GM20431 (cell line): ENCODE results near the gene CD2.

Experiments
- in situ Hi-C: fragments of 300-500 bp; cut with MseI, MboI; formaldehyde crosslinking; loops from one replicate; pipeline ENCODE4 v1.15.0; 2020; ENCODE audit warnings: low sequenced_read_pairs; ENCODE audit not compliant: unreplicated experiment

Gene CD2

DNA sequence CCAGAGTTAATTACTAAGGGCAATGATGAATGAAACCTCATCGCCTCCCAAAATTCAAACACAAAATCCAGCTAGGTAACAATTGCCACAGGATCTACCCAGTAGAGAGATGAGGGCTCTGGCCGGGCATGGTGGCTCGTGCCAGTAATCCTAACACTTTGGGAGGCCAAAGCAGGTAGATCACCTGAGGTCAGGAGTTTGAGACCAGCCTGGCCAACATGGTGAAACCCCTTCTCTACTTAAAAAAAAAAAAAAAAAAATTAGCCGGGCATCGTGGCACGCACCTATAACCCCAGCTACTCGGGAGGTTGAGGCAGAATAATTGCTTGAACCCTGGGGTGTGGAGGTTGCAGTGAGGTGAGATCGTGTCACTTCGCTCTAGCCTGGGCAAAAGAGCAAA, 15.8 kb downstream of the CD2 start:
- in situ Hi-C loops: no loop called here

DNA sequence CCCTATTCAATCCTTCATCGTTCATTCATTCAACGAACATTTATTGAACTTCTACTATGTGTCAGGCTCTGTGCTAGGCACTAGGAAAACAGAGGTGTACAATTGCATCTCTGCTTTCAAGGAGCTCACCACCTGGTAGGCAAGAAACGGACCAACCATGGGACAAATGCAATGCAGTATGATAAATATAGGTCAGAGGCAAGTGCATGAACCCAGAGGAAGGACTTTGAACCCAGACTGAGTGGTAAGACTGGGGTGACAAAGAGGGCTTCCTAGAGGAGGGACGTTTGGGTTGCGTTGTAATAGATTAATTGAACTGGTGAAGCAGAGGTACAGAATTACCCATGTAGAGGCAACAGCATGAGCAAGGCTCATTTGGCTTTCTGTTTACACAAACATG, 16.4 kb downstream of the CD2 start:
- in situ Hi-C loops: no loop called here

DNA sequence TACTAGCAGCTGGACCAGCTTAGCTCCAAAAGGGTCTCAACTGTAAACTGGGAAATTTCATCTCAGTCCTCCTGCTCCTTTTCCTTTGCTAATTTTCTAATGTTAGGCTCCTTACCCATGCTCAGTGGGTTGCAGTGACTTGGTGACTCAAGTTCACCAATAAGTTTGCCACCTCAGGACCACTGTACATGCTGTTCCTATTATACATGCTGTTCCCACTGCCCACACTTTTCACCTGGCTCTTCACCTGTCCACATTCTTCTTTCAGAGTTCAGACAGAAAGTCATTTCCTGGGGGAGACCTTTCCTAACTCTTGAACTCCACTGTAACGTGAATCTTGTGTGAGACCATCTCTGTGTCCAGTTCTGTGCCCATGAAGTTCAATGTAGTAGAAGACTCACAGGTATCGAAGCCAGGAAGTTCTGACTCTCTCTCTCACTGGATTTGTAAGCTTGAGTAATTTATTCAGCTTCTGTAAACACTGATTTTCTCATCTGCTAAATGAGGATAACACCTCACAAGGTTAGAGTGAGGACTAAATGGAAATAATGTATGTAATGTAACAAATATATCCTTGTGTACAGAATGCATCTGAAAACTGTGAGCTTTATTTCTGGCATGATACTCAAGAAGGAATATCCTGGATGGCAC, 17.9 kb downstream of the CD2 start:
- in situ Hi-C loops: no loop called here

DNA sequence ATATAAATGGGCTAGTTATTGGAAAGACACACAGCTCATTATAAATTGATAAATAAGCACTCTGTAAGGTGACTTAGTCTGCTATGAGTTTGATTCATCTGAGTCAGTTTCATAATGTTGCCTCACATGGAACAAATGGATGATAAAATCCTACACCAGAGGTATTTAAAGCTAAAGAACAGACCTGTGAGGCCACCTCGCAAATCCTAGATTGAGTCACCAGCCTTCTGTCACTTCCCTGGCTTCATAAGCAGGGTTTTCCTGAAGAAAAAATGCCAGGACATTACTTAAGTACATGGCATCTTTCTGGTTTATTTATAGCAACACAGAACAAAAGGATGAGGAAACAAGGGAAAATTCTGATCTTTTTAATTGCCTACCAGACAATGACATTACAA, 18.4 kb downstream of the CD2 start:
- in situ Hi-C loops: no loop called here

DNA sequence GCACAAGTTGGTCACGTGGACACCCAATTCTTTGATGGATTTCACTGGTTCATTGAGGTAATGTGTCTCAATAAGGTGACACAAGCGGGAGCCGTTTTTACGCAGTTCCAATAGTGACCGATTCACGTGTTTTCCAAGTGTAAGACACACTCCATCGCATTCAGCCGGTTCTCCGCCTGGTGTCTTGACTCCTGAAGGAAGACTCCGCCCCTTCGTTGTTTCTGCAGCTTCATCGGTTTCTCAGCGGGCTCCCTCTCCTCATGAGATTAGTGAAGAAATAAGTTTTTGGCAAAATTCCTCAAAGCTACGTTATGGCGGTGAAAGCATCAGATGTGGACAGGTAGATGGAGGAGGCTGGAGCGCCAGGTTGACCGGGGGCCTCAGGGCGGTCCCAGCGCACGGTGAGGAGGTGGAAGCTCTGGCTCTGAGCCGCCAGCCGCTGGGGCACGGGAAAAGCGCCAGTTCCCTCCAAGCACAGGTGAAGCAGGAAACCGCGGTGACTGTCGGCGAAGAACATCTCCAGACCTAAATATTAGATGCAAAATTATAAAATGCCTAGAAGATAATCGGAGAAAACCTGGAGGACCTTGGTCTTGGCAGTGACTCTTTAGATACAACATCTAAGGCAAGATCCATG, 21.0 kb downstream of the CD2 start:
- in situ Hi-C loops: no loop called here

DNA sequence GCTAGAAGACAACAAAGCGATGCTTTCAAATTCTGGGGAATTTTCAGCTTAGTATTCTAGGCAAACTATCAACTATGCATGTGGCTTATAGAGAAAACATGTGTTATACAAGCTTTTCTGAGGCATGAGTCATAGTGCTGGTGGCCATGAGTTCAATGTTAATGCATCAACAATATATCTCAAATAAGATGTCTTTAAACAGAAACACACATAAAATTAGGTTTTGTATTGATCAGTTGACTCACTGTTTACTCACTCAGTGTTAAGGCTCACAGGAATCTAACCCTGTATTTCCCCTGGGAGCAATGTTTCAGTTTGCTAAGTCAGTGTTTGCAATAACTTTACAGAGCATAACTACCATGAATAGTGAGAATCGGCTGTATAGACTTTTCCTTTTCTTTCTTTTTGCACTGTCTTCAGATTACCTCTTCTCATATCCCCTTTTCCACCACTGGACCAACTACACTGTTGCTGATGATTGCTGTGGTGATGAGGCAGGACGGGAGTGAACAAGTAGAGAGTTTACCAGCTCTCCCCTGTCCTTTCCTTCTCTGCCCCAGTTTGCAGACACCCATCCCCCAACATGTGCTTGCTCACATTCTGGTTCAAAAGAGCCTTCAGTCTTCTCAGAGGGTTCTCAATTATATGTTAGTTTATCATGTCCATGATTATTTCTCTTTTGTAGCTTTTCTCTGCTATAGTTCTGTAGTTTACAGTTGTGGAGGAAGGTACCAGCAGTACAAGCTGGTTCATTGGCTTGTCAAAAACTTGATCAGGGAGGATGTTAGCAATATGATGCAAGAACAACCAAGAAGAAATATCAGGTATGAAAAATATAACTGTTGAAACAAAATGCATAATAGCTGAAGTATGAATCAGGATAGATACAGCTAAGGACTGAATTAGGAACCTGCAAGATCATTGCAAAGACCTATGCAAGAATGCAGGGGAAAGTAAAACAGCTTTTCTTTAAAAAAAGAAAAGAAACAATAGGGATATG, 23.9 kb downstream of the CD2 start:
- in situ Hi-C loops: no loop called here

DNA sequence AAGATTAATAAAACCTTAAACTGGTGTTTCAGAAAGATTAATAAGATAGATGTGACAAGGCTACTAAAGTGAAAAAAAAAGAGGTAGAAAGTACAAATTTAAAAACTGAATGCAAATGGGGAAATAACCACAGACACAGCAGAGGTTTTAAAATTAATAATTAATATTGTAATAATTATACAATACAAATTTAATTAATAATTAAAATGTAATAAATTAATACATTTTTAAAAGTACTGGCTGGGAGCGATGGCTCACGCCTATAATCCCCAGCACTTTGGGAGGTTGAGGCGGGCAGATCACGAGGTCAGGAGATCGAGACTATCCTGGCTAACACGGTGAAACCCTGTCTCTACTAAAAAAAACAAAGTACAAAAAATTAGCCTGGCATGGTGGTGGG, 26.8 kb downstream of the CD2 start:
- in situ Hi-C loops: no loop called here

DNA sequence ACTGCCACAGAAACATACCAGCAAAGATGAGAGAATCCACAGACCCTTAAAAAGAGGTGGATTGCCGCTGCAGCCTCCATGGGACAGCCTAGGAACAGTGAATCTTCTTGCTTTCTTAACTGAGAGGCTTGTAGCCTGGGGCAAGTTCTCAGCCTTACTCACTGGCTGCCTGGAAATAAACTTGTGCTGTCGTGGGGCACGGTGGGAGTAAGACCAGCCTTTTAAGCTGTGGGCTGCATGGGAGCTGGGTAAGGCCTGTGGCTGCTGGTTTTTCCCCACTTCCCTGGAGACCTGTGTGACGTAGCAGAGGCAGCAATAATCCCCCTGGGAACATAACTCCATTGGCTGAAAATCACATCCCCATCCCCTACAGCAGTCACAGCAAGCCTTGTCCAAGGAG, 30.8 kb downstream of the CD2 start:
- in situ Hi-C loops: no loop called here

DNA sequence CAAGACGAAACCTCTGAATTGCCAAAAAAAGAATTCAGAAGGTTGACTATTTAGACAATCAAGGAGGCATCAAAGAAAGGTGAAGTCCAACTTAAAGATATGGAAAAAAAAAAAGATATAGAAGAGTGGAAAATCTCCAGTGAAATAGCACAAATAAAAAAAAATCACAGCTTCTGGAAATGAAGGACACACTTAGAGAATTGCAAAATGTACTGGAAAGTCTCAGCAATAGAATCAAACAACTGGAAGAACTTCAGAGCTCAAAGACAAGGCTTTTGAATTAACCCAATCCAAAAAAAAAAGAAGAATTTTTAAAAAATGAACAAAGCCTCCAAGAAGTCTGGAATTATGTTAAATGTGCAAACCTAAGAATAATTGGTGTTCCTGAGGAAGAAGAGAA, 31.8 kb downstream of the CD2 start:
- in situ Hi-C loops: no loop called here

DNA sequence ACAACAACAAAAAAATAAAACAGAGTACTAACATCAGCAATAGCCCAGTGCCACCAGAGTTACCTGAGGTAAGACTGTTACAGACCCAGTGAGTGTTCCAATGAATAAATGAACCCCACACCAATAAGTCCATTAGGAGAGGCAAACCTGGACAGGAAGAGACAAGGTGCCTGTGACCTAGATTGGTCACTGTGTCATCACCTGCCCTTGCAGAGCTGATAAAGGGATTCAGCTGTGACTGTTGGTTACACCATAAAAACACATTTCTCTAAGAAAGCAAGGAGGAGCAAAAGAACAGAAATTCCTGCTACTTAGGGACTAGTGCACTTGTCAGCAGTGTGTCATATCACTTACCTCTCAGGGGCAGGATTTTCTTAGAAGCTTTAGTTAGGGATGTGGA, 37.5 kb downstream of the CD2 start:
- in situ Hi-C loops: no loop called here

DNA sequence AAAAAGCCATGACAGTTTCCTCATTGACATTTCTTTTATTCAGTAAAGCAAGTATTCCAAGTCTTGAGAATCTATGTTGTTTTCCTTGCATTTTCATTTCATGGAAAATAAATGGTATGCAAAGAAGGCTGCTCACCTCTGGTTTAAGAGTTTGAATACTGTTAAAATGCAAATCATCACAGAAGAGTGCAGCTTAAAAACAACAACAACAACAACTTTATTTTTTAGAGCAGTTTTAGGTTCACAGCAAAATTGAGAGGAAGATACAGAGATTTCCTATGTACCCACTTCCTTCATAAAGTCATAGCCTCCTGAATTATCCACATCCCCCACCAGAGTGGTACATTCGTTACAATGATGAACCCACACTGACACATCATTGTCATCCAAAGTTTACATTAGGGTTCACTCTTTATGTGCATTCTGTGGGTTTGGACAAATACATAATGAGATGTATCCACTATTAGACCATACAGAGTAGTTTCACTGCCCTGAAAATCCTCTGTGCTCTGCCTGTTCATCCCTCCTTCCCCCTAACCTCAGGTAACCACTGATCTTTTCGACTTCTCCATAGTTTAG, 39.2 kb downstream of the CD2 start:
- in situ Hi-C loops: no loop called here

DNA sequence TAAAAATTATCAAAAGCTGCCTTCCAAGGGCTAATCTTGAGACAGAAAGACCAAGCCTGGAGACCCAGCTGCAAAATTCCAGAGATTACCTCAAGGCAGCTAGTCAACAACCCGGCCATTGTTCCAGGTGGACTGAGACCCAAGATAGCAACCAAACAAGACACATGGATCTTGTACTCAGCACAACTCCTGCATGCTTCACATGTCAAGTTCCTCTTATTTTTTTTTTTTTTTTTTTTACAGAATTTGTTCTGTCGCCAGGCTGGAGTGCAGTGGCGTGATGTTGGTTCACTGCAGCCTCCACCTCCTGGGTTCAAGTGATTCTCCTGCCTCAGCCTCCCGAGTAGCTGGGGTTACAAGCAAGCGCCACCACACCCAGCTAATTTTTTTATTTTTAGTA, 40.1 kb downstream of the CD2 start:
- in situ Hi-C loops: no loop called here

DNA sequence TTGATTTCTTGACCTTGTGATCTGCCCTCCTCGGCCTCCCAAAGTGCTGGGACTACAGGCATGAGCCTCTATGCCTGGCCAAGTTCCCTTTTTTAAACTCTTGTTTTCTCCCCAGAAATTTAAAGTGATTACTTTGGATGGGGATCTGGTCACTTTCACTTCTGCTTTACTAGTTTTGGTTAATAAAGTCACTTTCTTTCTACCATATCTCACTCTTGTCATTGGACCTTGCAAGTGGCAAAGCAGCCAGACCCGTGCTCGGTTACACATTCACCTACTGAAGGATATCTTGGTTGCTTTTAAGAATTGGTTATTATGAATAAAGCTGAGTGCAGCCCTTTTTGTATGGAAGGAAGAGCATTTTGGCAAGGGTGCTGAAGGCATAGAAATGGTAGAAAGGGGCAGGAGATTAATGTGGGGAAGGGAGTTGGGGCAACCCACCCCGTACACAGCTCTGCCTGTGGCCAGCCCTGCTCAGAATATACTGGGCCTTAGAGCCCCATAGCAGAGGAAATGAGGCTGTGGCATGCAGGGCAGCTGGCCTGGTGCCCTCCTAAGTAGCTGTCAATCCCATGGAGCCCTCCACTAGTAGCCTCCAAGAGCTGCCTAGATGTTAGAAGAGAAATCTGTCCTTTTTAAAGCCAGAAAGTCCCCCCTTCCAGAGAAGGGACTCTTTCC, 40.7 kb downstream of the CD2 start:
- in situ Hi-C loops: no loop called here

DNA sequence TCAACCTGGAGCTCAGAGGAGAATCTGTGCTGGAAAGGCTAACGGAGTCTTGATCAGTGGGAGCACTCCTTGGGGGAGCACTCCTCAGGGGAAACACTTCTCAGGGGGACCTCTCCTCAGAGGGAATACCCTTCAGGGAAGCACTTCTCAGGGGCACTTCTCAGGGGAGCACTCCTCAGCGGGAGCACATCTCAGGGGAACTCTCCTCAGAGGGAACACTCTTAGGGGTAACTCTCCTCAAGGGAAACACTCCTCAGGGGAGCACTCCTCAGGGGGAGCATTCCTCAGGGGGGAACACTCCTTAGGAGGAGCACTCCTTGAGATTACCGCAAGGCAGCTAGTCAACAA, 41.2 kb downstream of the CD2 start:
- in situ Hi-C loops: no loop called here

DNA sequence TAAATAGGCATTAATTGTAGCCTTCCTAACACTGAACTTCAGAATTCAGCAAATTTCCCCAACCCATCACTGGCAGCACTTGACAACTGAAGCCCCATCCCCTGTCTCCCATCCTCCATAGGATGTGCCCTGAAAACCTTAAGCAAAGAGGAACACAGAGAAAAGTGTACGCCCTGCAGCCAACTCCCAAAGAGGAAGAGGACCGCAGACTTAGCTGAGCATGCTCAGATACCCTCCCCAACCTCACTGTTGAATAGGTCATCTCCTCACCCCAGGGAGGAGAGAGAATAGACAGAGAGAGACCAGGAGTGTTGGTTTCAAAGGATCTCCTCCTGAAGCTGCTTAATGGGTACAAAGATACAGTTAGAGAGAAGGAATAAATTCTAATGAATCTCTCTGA, 50.5 kb downstream of the CD2 start:
- in situ Hi-C loops: no loop called here

DNA sequence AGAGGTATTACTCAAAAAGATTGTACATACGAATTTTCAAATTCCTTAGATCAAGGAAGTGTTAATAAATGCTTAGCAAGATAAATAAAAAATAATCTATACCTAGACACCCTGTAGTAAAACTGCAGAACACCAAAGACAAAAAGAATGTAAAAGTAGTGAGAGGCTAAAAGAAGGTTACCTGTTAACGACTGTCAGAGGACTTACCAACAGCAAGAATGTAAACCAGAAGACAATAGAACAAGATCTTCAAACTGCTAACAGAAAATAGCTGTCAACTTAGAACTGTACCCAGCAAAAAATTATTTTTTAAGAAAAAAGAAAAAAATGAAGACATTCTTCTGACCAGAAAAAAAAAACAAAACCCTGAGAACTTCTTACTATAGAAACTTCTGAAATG, 51.2 kb downstream of the CD2 start:
- in situ Hi-C loops: no loop called here

DNA sequence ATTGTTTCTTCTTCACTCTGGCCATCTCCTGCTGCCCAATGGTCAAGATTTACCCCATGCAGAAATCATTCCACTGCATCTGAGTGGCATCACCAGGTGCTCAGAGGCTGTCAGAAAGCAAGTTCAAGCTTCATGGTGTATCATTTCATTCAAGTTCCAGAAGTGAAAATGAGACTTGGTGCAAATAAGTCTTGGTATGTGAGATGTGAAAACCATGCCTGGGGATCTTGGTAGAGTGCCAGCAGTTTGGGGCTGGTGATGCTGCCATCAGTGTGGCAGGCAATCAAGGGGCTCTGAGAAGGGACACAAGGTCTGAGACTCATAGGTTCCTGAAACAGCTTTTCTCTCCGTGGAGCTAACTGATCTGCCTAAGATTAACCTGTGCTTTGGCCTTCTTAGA, 52.0 kb downstream of the CD2 start:
- in situ Hi-C loops: no loop called here

DNA sequence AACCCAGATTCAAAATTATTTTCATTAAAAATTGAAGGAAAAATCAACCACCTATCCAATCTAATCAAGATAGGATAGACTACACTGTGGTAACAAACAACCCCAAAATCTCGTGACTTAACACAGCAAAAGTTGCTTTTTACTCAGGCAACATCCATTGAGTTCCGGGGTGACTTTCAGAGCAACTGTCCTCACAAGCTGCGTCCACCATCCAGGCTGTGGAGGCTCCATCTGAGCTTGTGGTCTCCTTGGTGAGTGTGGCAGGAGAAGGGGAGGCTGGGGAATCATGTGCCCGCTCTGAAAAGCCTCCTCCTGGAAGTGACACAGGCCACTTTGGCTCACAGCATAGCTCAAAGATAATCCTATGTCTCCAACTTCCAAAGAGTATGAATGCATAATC, 52.4 kb downstream of the CD2 start:
- in situ Hi-C loops: no loop called here

DNA sequence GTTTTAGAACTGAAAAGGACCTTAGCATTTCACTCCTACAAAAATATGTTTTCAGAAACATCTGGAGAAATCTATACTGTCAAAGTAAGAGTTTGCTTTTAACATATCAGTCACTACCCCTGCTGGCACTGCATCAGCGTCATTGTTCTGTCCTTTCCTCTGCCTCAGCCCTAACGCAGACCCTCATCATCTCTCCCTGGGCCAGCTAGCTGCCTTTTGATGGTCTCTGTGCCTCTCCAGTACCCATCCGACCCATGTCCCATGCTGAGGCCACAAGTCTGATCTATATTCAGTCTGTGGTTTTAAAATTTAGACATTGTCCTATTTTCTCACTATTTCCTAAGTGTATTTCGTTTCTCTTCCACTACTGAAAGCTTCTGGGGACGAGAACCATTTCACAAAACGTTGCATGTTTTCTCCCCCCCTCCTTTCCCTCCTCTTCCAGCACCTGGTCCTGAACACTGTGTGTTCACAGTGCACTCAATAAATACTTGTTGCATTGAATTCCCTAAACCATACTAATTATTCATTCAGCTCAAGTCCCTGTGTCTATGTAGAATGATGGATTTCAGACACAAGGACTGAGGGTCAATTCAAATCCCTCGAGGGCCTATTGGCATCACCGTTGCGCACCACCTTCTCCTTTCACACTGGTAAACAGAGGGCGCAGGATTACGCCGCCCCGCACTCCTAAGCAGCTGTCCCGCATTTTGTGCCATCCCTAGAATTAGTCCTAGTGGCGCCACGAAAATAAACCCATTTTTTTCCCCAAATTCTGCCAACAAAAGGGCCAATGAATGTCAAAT, 53.4 kb downstream of the CD2 start:
- in situ Hi-C loops: no loop called here
